ENCODE data around the gene GRIA4.

GRIA4 gene

DNA sequence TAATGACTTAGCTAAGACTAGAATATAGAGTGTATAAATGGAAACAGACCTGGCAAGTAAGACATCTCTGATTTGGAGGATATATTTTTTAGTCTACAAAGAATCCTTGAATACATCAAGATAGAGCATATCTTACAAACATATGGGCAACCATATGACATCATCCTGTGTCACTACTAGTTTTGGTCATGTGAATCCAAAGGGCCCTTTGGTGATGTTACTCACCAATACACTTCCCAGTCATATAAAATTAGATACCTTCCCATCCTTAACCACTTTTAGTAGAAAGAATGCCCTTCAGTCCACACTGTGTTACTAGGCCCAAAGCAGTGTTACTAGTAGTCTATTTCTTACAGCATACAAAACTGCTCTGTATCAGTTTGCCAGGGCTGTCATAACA lies 31.6 kb downstream of the GRIA4 start:
- DNase-seq: no peak

DNA sequence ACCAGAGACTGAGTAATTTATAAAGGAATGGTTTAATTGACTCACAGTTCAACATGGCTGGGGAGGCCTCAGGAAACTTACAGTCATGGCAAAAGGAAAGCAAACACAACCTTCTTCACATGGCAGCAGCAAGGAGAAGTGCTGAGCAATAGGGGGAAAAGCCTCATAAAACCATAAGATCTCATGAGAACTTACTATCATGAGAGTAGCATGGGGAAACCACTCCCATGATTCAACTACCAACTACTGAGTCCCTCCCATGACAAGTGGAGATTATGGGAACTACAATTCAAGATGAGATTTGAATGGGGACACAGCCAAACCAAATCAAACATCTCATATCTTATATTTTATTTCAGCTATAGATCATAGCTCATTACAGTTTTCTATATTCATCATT lies 33.0 kb downstream of the GRIA4 start:
- DNase-seq: no peak

DNA sequence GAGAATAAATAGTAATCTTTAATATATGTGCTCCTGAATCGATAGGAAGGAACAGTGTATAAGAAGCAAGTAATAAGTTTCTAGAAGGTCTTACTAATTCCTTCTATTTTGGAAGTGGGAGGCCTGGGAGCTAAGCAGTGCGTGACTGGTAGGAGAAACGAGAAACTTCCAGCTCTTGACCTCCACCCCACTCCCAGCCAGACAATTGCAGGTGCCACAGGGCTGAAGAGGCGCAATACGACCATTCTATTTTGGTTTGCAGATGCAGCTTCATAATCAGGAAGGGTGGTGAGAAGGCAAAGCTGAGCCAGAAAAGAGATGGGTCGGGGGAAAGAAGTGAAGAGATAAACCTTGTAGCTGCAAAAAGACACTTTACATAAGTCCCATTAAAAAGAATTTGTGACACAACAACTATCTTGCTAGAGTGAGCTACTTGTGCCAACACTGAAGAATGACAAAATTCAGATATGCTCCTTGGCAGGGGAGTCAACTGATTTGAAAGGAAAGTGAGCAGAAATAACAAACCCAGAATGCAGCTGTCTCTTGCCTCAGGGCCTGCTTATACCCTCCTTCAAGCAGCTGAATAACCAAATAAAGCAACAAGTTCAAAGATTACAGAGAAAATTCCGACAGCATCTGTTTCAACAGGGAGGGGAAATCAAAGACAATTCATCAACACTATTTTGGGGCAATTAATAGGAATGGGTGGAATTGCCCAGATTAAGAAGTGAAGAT lies 35.1 kb downstream of the GRIA4 start:
- DNase-seq: no peak

DNA sequence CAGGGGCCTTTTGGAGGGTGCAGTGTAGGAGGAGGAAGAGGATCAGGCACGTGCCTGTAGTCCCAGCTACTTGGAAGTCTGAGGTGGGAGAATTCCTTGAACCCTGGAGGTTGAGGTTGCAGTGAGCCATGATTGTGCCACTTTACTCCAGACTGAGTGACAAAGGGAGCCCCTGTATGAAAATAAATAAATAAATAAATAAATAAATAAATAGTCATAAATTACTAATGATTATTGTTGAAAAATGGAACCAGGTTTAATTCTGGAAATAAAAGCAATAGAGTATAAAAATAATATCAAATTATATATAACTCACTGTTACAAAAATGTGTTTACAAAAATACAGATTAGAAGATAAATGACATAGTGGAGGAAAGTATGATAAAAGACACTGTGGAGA lies 37.9 kb downstream of the GRIA4 start:
- DNase-seq: no peak

DNA sequence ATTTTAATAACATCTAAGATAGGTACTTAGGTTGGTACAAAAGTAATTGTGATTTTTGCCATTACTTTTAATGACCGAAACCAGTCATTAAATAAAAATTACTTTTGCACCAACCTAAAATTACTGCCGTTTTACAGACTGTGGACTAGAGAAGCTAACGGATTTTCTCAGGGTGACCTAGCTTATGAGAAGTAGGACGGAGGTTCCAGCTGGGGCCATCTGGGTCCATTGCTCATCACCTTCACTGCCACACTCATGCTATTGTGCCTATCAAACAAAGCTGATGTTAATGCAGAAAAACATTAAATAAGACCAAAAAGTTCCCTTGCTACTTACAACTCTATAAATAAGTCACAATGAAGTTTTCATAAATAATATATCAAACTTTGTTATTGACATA lies 38.9 kb downstream of the GRIA4 start:
- DNase-seq: no peak

DNA sequence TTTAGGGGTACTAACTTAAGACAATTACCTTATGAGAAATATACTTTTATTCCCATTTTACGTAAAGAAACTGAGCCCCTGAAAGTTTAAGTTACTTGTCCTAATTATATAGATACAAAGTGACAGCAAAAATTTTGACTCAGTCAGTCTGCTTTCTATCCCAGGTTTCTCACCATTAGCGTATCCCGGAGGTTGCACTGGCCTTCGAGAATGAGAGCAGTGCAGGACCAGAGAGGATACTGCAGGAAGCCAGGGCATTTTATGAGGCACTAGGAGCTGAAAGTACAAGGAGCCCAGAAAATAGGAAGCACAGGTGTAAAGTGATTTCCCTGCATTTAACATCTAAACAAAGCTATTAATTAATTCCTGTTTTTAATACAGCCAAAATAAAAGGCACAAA lies 55.4 kb downstream of the GRIA4 start:
- no peak for DNase-seq

DNA sequence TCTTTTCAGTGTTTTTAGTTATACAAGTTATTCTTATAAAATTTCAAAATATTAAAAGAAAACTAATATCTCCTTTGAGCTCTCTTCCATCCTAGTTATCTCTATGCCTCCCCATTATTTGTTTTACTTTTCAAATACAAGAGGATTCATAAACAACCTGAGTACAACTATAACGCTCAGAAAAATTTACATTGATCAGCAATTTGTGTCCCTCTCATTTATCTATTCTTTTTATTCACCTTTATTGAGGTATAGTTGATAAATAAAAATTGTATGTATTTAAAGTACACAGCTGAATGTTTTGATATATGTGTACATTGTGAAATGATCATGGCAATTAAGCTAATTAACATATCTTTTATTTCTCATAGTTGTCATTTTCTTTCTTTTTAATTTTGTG lies 57.6 kb downstream of the GRIA4 start:
- DNase-seq: no peak

DNA sequence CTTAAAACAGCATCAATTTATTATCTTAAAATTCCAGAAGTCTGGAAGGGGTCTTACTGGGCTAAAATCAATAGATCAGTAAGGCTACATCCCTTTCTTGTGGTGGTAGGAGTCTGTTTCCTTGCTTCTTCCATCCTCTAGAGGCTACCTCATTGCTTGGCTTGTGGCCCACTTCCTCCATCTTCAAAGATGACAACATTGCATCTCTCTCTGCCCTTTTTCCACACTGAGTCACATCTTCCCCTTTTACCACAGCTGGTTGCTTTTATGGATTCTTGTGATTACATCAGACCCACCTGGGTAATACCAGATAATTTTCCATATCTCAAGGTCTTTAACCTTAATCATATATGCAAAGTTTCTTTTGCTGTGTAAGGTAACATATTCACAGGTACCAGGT lies 60.9 kb downstream of the GRIA4 start:
- DNase-seq: no peak

DNA sequence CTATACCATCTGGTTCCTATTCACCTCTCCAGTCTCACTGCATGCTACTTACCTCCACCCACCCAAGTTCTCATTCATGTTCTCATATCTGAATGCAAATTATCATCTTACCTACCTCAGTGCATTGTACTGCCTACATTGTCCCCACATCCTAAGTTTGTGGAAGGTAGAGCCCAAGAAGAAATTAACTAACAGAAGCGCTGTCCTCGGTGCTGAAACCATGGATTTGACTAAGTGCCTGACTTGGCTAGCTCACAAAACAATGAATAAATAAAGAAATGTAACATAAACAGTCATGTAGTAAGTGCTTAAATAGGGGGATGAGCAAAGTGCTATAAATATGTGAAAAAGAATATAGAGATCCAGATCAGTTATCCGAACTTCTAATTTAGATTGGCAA lies 63.2 kb downstream of the GRIA4 start:
- DNase-seq: peak; percentile 51 to 52

DNA sequence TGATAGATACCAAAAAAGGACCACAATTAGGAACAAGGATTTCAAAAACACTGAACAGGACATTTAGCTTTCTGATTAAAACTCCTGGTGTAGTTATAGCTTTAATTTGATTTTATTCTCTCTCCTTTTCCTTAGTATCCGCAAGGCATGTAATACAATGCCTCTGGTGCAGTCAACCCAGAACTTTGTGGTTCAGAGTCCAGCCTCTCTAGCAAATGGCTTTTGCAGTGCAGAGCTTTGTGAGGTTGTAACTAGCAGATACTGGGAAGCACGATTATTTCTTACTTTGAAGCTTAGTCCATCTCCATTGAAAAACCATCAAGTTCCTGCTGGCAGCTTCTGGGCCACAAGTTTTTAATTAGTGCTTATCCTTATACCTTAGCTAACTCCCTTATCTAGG lies 79.8 kb downstream of the GRIA4 start:
- DNase-seq: no peak

DNA sequence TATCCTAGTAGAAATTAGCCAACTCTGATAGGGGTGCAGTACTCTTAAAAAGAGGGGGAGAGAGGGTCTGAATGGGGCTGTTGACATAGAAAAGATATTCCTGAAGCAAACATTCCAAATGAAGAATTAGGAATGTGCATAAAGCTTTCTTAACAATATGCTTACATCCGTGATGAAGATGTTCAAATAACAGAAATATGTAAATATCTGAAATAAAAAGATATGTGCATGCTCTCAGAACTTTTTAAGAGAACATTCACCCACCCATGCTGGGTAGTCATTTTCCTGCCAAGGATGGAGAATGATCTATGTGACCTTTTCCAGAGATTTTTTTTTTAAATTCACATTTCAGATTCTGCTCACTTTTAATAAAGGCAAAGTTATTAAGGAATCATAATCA lies 80.6 kb downstream of the GRIA4 start:
- no peak for DNase-seq

DNA sequence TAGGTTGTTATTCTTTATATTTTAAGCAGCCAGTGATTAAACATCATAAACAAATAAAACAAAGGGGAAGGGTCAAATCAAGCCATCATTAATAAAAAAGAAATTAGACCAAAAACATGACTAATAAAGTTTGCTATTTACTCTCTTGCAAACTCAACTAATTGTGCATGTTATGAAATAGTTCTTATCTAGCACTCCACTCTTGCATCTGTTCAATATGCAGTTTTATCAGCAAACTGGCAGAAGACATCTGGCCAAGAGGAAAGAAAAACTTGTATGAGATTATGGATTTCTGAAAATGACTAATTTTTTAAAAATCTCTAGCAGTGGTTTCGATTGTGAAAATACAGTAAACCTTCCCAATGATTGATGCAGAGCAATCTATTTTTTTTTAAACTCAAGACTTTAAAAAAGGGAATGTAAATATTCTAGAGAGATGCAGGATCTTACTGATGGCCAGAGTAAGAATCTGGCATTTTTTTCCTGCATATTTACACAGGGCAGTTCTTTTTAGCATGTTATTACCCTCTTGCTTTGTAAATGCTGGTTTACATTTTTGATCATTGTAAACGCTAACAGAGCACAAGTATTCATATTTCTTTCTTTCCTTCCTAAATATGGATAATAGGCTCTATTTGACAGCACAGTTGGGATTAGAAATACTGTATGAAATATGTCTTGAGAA lies 83.3 kb downstream of the GRIA4 start:
- DNase-seq: no peak

DNA sequence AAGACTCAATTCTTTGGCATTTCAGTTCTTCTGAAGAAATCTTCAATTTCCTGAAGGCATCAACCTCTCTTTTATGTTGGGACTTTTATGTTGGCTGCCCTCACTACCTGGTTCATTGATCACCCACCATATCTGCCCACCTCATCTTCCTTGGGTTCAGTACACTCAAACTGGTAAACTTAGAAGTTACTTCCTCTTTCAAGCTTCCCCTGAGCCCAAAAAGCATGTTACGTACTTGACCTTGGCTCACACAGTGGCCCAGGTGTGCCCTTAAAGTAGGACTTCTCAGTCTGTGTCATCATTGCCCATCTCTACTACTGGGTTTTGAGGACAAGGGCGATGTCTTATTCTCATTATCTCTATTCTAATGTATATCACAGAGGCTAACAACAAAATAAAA lies 86.1 kb downstream of the GRIA4 start:
- DNase-seq: no peak

DNA sequence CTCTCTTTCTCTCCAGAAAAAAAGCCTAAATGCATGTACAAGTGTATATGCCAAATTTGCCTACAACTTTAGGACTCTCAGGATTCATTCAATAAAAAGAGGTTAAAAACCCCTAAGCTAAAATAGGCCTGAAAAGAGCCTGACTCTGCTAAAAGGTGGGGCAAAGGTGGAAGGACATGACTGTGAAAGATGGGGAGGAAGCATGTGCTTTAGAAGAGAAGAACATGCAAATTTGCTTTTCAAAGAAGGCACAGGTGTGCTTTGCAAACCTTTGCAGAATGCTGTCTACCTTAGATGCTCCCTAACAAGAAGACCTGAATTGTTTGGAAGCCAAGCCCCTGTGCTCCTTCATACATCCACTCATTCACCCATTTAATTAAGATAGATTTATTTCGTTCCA lies 87.4 kb downstream of the GRIA4 start:
- no peak for DNase-seq

DNA sequence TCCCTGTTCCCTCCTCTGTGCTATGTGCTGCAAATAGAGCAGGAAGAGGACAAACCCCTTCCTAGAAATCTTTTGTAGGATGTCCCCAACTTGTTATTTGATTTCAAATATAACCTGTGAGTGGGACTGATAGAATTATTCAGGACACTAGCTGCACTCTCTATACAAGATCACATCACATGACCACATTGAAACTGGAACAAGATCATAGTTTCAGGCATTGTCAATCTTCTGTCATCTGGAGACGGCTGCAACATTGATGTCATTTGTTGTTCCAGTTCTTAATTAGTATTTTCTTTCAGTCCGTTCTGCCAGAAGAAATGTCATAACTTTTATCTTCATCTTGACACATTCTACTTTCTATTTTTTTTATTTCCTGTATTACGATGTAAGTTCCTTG lies 89.3 kb downstream of the GRIA4 start:
- DNase-seq: no peak

DNA sequence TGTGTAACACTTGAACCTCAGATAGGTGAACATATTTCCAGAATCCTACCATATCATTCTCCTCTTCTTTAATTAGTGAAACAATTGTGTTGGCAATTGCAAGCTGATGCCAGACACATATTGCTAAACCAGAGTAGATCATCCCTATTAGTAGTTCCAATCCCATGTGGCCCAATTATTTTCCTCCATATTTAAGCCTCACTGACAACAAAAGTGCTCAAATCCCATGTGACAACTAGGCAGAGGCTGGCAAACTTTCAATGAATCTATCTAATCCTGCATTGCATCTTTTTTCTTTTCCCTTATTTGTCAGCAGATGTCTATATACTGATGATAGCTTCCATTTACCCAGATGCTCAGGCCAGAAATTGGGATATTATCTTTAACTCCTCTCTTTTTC lies 90.4 kb downstream of the GRIA4 start:
- DNase-seq: no peak

DNA sequence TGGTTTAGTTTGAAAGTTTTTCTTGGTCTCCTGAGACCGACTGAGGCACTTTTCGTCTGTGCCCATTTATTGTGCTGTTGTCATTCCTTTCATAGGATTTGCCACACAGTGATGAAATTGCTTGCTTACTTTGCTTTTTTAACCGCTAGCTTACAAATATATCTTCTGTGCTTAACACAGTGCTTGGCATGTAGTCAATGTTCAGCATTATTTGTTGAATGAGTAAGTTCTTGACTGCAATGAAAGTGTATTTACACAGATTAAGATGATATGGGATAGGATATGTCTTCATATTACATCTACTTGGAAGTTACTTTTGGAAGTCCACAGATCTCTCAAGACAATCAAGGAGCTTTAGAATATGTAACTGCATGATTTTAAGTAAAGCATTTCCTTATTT lies 91.2 kb downstream of the GRIA4 start:
- DNase-seq: no peak

DNA sequence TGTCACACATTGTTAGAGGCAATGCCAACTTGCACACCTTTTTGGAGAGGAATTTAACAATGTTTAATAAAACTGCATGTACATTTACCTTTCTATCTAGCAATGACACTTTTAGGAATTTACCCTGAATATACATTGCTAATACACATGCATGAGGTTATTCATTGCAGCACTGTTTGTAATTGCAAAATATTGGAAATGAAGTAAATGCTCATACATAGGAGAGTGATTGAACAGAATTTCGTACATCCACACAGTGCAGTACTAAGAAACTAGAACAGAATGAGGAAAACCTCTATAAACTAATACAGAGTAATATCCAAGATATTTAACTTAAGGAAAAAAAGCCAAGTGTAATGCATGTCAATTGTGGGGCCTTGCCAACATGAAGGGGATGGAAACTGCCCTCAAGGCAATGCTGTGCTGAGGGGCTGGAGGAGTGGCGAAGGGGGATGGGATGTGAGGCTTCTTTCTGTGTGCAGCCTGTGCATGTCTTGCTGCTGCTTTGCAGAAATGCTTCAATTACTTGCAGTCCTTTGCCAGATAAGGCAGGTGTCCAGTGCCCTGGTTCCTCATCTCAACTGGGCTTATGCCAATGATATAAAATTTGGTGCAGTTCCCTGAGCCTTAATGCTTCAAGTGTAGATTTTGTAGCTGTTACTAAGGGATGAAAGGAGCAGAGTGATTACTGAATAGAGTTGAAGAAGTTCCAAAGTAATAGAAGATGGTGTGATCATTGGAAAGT lies 96.1 kb downstream of the GRIA4 start:
- DNase-seq: no peak

DNA sequence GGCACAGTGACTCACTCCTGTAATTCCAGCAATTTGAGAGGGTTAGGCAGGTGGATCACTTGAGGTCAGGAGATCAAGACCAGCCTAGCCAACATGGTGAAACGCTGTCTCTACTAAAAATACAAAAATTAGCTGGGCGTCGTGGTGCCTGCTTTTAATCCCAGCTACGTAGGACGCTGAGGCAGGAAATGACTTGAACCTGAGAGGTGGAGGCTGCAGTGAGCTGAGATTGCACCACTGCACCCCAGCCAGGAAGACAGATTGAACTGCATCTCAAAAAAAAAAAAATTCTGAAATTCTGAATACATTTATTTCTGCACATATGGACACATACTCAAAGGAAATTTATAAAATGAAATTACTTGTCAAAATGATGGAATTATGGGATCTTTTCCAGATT lies 103.2 kb downstream of the GRIA4 start:
- no peak for DNase-seq

DNA sequence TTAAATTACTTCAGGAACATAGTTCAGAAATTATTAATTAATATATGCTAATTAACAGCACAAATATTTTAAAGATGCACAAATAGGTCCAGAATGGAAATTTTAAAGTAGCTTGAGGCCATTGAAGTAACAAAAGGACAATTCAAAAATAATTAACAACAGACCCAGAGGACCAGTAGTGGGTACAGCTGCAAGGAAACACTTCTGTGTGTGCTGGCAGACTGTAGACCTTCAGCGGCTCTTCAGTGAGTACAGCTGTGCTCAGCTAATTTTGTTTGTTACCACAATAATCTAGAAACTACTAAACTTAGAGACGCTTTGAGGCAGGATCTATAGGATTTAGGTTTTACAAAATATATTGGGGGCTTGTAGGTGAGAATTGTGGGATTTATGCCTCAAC lies 103.8 kb downstream of the GRIA4 start:
- no peak for DNase-seq

DNA sequence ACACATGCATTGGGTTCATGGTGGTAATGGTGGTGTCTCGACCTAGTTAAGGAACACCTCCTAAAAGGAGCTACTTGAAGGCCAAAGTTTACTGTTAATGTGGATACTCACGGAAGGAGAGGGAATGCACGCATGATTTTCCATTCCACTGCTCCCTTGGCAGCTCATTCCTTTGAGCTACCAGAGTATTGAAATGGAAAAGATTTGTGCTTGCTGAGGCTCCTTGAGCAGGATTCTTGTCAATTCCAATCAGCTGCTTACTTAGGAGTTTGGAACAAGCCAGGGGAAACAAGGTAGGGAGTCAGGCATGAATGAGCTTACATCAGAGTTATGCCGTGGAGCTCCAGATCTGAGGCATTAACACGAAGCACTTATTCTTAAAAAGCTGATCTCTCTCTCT lies 108.8 kb downstream of the GRIA4 start:
- DNase-seq: no peak

DNA sequence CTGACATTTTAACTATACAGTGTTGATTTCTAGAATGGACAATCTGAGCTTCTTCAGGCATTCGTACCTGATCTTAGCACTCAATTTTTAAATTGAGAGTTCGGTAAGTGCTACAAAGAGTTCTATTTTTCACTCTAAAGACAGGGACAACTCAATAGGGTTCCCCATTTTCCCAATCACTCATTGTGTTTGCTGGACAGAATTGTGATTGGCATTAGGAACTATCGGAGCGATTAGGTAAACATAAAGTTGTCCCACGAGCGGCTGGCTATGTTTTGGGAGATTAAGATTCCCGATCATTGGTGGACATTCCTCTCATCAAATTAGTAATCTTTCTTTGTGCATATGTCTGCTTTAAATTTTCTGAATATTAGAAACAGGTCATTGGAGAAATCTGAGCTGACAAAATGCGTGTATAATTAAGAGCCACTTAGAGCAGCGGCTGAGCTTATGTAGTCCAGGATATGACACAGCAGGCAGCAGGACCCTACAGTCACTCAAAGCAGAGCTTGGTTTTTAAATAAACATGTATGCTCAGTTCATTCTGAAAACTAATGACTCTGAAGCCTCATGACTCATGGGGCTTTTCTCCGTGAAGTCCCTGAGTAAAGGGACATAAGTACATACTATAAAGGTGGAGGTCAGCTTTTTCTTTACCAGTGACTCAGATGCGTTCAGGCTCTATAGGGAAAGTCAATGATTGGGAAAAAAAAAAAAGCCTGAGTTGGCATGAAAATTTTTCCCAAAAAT lies 109.4 kb downstream of the GRIA4 start:
- DNase-seq: no peak

DNA sequence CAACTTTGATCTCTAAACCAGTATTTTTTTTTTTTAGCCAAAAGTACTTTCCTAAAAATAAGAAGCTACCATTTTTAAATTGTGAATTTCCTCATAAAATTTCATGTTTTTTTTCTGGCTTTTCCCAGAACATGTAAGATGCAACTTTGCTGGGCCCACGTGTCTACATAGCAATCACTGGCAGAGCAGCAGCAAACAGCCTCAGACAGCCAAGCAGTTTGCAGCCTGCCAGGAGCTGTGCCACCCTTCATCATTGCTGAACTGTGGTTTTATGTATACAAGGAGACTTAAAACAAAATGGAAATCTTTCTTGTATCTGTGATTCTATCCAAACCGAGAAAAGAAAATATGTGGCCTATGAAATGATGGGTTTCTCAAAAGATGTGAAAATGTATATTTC lies 110.2 kb downstream of the GRIA4 start:
- DNase-seq: no peak

DNA sequence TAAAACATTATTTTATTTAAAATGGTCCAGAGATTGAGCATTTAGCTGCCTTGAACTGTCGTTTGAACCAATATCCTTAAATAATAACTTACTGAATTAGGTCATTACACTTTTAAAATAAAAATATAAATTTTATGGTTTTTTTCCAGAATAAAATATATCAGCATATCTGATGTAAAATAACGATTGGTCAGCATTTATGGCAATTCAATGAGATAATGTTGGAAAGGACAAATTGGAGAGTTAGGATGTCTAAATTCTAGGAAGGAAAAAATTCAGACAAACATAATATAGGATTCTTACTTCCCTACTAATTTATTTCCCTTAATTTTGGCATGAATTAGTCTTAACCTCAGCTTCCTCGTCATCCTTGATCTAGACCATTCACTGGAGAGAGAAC lies 113.4 kb downstream of the GRIA4 start:
- DNase-seq: no peak

Measured in Kasumi-1 (cell line).